CD4-positive, alpha-beta T cell treated with Interleukin-10 for 1 hour (primary cell): ENCODE data around the gene SYDE1.
"Not testable (repeated sequence)": the region's sequence is repeated elsewhere in the genome, so short reads cannot be mapped to it uniquely, and the experiment has no call there.

Experiments
- DNase-seq: peaks from one replicate; pipeline ENCODE4 v3.0.0-alpha.2; 2020

Gene SYDE1

GRCh38 chr19:15107061-15108010, at the start of gene SYDE1:
Gene SYDE1 (plus strand): TSS chr19:15107401. CDS start chr19:15107434, 33 bp downstream.
- DNase-seq = no peak

GRCh38 chr19:15062036-15062435, 45.2 kb upstream of the SYDE1 start:
- no peak for DNase-seq

- not testable (repeated sequence) for DNase-seq
Observed at GRCh38 chr19:15070386-15070785, 36.8 kb upstream of the SYDE1 start.

GRCh38 chr19:15072930-15073647, 34.1 kb upstream of the SYDE1 start:
- no peak for DNase-seq

GRCh38 chr19:15074371-15074770, 32.8 kb upstream of the SYDE1 start:
- DNase-seq = no peak

GRCh38 chr19:15075806-15076205, 31.4 kb upstream of the SYDE1 start:
- DNase-seq = no peak

GRCh38 chr19:15080002-15080401, 27.2 kb upstream of the SYDE1 start:
- not testable (repeated sequence) for DNase-seq

GRCh38 chr19:15081911-15082310, 25.3 kb upstream of the SYDE1 start, which contains the start of gene OR1I1:
Gene OR1I1 (plus strand): TSS chr19:15082211. CDS start chr19:15087066, 4,855 bp downstream.
- DNase-seq = no peak

- no peak for DNase-seq
Observed at GRCh38 chr19:15087182-15087581, 20.0 kb upstream of the SYDE1 start.

- DNase-seq = peak; percentile 80
Observed at GRCh38 chr19:15091918-15092753, 15.1 kb upstream of the SYDE1 start.

- DNase-seq = no peak
Observed at GRCh38 chr19:15093001-15093400, 14.2 kb upstream of the SYDE1 start.

GRCh38 chr19:15096223-15096622, 11.0 kb upstream of the SYDE1 start:
- no peak for DNase-seq

- DNase-seq = not testable (repeated sequence)
Observed at GRCh38 chr19:15097980-15098379, 9.2 kb upstream of the SYDE1 start.

GRCh38 chr19:15098460-15098859, 8.7 kb upstream of the SYDE1 start:
- DNase-seq = no peak

GRCh38 chr19:15099017-15099582, 8.1 kb upstream of the SYDE1 start:
- DNase-seq = no peak

GRCh38 chr19:15101479-15102082, 5.6 kb upstream of the SYDE1 start:
- peak; percentile 55 for DNase-seq

GRCh38 chr19:15104003-15104402, 3.2 kb upstream of the SYDE1 start:
- DNase-seq = no peak

GRCh38 chr19:15104411-15104810, 2.8 kb upstream of the SYDE1 start:
- DNase-seq = no peak

- DNase-seq = no peak
Observed at GRCh38 chr19:15105044-15105443, 2.2 kb upstream of the SYDE1 start.

GRCh38 chr19:15108145-15108844, 1.1 kb downstream of the SYDE1 start:
- DNase-seq = no peak
